Activated T-cell treated with anti-CD3 and anti-CD28 coated beads, Interleukin-2, amount 50 U/mL, for 4 hours (primary cell): ENCODE results near the gene ZNF23. TPM values are rescaled to one million over a fixed set of nuclear protein-coding genes. Genes with fewer than 3 reads are reported as not detected.

Experiments used
- ATAC-seq, 2 donors: fragments of 200-7000 bp; cut with Tn5 transposase; one replicate each; pipeline ENCODE4 v1.10.0; 2021
- DNase-seq: peaks from one replicate; pipeline ENCODE4 v3.0.0-alpha.2; 2020
- H3K27me3 Mint-ChIP-seq: one replicate; pipeline ENCODE4 v1.8.0; 2021; ENCODE audit warnings: low read depth, mixed read lengths
- H3K36me3 Mint-ChIP-seq: one replicate; pipeline ENCODE4 v1.8.0; 2022; ENCODE audit warnings: mixed read lengths; ENCODE audit not compliant: insufficient read depth
- H3K4me1 Mint-ChIP-seq: one replicate; pipeline ENCODE4 v1.8.0; 2021; ENCODE audit warnings: low read depth, mixed read lengths
- H3K4me3 Mint-ChIP-seq: one replicate; pipeline ENCODE4 v1.8.0; 2021; ENCODE audit warnings: mild to moderate bottlenecking, moderate library complexity, mixed read lengths
- H3K9me3 Mint-ChIP-seq: one replicate; pipeline ENCODE4 v1.8.0; 2021; ENCODE audit warnings: mixed read lengths
- total RNA-seq, 3 donors: library from RNA; stranded (reverse); gene quantifications; one replicate each; pipeline ENCODE4 v1.2.1, GENCODE V29; 2021

Gene ZNF23
- total RNA-seq, 3 donors from 2014 or later, result 5.8 to 8.6 (median 8.4) TPM

- Mint-ChIP-seq H3K4me1 (no peaks in the 10 kb centered on the region), H3K36me3 (peaks cover 60% of the 10 kb centered on the region), H3K27me3 (no peaks in the 10 kb centered on the region), H3K9me3 (peaks cover 59% of the 10 kb centered on the region), H3K4me3 (no peak overlapping the region)
- ATAC-seq (no peak), DNase-seq (no peak)
These were observed 13.0 kb downstream of the ZNF23 start for GRCh38 chr16:71449020-71449419.

DNA sequence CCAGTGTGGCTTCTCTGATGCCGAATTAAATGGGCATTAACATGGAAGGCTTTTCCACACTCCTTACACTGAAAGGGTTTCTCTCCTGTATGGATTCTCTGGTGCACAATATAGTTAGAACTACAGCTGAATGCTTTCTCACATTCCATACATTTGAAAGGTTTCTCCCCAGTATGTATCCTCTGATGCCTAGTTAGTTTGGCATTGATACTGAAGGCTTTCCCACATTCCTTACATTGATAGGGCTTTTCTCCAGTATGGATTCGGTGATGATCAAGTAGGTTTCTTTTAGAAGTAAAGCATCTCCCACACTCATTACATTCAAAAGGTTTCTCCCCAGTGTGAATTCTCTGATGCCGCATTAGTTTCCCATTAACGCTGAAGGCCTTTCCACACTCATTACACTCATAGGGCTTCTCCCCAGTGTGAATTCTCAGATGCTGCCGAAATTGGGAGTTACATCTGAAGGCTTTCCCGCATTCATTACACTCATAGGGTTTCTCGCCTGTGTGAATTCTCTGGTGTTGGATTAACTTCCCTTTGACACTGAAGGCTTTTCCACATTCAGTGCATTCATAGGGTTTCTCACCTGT lies 13.7 kb downstream of the ZNF23 start:
- H3K4me1 Mint-ChIP-seq, result no peaks in the 10 kb centered on the region
- no peaks in the 10 kb centered on the region for H3K27me3 Mint-ChIP-seq
- ATAC-seq, result no peak
- peaks cover 56% of the 10 kb centered on the region for H3K36me3 Mint-ChIP-seq
- no peak overlapping the region for H3K4me3 Mint-ChIP-seq
- H3K9me3 Mint-ChIP-seq, result peaks cover 63% of the 10 kb centered on the region
- DNase-seq, result no peak

DNA sequence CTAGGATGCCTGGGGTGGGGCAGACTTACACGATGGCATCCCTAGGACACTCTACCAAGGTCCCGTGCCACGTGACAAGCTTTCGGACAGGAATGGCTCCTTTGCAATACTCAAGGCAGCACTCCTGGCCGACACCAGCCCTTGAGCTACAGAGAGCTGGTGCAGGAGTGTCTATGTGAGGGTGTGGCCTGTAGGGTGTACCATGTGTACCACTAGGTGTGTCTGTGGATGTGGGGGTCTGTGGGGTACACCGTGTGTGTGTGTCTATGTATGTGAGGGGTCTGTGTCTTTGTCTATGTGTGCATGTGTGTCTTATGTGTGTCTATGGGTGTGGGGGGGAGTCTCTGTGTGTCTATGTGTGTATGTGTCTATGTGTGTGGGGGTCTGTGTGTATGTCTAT lies 18.3 kb downstream of the ZNF23 start:
- Mint-ChIP-seq H3K36me3 (peaks cover 12% of the 10 kb centered on the region), H3K4me3 (no peak overlapping the region), H3K4me1 (no peaks in the 10 kb centered on the region), H3K9me3 (peaks cover 32% of the 10 kb centered on the region), H3K27me3 (peaks cover 11% of the 10 kb centered on the region)
- no peak for DNase-seq
- no peak for ATAC-seq

DNA sequence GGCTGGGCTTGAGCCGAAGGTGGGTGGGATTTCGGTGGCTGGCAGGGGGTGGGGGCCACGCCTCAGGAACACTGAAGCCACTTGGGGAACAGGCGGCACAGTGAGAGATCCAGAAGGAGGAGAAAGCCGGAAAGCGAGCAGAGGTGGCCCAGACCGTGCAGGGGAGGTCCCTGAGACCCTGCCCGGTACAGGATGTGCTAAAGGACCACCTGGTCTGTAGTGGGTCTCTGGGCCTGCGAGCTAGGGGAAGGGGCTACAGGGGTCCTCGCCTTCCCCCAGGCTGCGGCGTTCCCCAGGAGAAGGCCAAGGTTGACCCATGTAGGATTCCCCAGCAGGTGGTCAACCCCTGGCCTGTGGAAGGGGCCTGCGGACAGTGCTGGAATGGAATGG lies 20.0 kb downstream of the ZNF23 start, which contains the start of gene TLE7:
Gene TLE7, minus strand, starts transcription at position 4 of the 390 bp plus-strand sequence. CDS start 8,730 bp downstream, outside the sequence.
- DNase-seq (no peak), ATAC-seq (no peak)
- Mint-ChIP-seq H3K4me1 (no peaks in the 10 kb centered on the region), H3K9me3 (peaks cover 19% of the 10 kb centered on the region), H3K36me3 (no peaks in the 10 kb centered on the region), H3K27me3 (peaks cover 21% of the 10 kb centered on the region), H3K4me3 (no peak within 1 kb of the TSS)

DNA sequence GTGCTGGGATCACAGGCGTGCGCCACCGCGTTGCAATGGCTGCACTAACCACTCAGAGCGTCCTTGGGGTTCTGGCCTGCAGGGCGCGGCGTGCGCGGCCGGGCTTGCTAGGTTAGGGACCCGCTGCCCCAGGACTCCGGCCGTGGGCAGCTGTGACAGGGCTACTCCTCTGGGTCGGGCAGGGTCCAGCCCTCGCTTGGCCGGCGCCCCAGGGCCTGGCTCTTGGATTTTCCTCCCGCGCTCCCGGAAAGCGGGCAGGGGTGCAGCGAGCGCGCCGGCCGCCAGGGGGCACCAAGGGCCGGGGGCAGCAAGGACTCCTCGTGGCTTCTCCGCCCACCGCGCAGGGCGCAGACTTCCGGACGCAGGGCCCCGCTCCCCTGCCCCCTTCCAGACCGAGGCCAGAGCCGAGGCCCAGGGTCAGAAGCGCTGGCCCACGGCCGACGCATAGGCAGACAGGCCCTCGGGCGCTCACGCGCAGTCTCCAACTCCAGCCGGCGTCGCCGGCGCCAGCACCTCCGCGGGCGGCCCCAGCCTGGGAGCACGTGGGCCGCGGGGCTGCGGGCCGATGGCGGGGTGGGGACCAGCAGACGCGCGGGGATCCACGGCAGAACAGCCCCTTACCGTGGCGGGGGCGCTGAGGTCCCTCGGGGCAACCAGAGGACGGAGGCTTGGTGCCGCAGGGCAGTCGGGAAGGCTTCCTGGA lies 20.5 kb downstream of the ZNF23 start:
- no peaks in the 10 kb centered on the region for H3K36me3 Mint-ChIP-seq
- H3K27me3 Mint-ChIP-seq, result peaks cover 26% of the 10 kb centered on the region
- H3K4me1 Mint-ChIP-seq, result no peaks in the 10 kb centered on the region
- peaks cover 19% of the 10 kb centered on the region for H3K9me3 Mint-ChIP-seq
- no peak overlapping the region for H3K4me3 Mint-ChIP-seq
- peak; percentile 48 for ATAC-seq
- peak; percentile 24 for DNase-seq

DNA sequence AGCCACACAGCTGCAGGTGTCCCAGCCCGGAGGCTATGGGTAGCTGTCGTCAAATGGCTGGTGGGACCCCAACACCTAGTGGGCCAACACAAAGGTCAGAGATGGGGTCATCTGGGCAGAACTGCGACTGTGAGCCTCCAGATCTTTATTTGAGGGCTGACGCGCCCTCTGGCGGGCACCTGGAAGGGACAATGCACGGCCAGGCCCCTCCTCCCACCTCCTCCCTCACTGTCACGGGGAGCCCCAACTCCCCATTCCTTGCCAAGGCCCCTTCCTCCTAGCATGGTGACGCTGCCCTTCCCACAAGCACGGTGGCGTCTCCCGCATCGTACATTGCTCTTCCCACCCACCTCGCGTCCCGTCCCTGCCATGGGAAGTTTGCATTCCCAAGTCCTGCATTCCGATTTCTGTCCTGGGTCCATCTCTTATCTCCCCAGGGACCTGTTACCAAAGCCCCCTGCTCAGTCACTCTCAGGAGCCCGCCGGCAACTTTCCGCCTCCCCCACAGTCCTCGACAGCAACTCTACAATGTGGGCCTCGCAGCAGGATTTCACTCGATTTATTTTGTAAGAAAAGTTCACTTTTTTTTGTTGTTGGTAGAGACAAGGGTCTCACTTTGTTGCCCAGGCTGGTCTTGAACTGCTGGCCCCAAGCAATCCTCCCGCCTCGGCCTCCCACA lies 21.2 kb downstream of the ZNF23 start:
- Mint-ChIP-seq H3K4me3 (no peak overlapping the region), H3K9me3 (peaks cover 16% of the 10 kb centered on the region), H3K4me1 (no peaks in the 10 kb centered on the region), H3K36me3 (no peaks in the 10 kb centered on the region), H3K27me3 (peaks cover 27% of the 10 kb centered on the region)
- DNase-seq, result no peak
- ATAC-seq, result no peak

GRCh38 chr16:71439523-71439922 lies 22.5 kb downstream of the ZNF23 start:
- H3K27me3 Mint-ChIP-seq, result peaks cover 27% of the 10 kb centered on the region
- H3K4me1 Mint-ChIP-seq, result no peaks in the 10 kb centered on the region
- ATAC-seq, result no peak
- H3K36me3 Mint-ChIP-seq, result no peaks in the 10 kb centered on the region
- H3K9me3 Mint-ChIP-seq, result peaks cover 7% of the 10 kb centered on the region
- DNase-seq, result no peak
- no peak overlapping the region for H3K4me3 Mint-ChIP-seq

GRCh38 chr16:71436473-71436872 lies 25.6 kb downstream of the ZNF23 start:
- no peaks in the 10 kb centered on the region for H3K9me3 Mint-ChIP-seq
- no peaks in the 10 kb centered on the region for H3K36me3 Mint-ChIP-seq
- H3K27me3 Mint-ChIP-seq, result peaks cover 36% of the 10 kb centered on the region
- ATAC-seq (no peak), DNase-seq (no peak)
- H3K4me3 Mint-ChIP-seq, result no peak overlapping the region
- H3K4me1 Mint-ChIP-seq, result no peaks in the 10 kb centered on the region

GRCh38 chr16:71432906-71433305 lies 29.1 kb downstream of the ZNF23 start:
- Mint-ChIP-seq H3K4me1 (no peaks in the 10 kb centered on the region), H3K27me3 (peaks cover 31% of the 10 kb centered on the region), H3K9me3 (no peaks in the 10 kb centered on the region), H3K4me3 (no peak overlapping the region), H3K36me3 (no peaks in the 10 kb centered on the region)
- no peak for ATAC-seq
- DNase-seq, result no peak

- Mint-ChIP-seq H3K9me3 (no peaks in the 10 kb centered on the region), H3K4me1 (no peaks in the 10 kb centered on the region), H3K27me3 (peaks cover 30% of the 10 kb centered on the region), H3K36me3 (no peaks in the 10 kb centered on the region), H3K4me3 (no peak overlapping the region)
- DNase-seq, result no peak
- ATAC-seq, result no peak
These were observed 30.1 kb downstream of the ZNF23 start for GRCh38 chr16:71431991-71432390.

DNA sequence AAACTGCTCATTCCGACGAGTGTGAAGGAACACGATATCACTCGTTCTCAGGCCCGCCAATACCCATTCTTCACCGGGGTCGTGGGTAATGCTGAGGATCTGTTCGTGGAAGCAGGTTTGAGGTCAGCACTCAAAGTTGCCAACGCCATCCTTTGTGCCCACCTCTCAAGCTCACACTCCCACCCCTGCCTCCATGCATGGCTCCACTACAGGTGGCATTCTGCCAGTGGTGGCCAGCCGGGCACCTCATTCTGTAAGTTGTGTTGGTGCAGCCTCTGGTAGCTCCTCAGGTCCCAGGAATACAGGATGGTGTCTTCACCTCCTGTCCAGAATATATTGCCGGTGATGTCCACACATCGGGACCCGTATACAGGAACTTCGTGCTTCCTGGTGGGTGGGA lies 30.9 kb downstream of the ZNF23 start:
- Mint-ChIP-seq H3K9me3 (no peaks in the 10 kb centered on the region), H3K27me3 (peaks cover 32% of the 10 kb centered on the region), H3K4me1 (no peaks in the 10 kb centered on the region), H3K36me3 (no peaks in the 10 kb centered on the region), H3K4me3 (no peak overlapping the region)
- no peak for DNase-seq
- ATAC-seq, result no peak

GRCh38 chr16:71430744-71431143 lies 31.3 kb downstream of the ZNF23 start:
- Mint-ChIP-seq H3K27me3 (peaks cover 36% of the 10 kb centered on the region), H3K9me3 (no peaks in the 10 kb centered on the region), H3K36me3 (no peaks in the 10 kb centered on the region), H3K4me1 (no peaks in the 10 kb centered on the region), H3K4me3 (no peak overlapping the region)
- ATAC-seq (no peak), DNase-seq (no peak)

GRCh38 chr16:71429581-71429980 lies 32.5 kb downstream of the ZNF23 start:
- no peaks in the 10 kb centered on the region for H3K9me3 Mint-ChIP-seq
- DNase-seq (no peak), ATAC-seq (no peak)
- no peaks in the 10 kb centered on the region for H3K36me3 Mint-ChIP-seq
- H3K27me3 Mint-ChIP-seq, result peaks cover 46% of the 10 kb centered on the region
- no peaks in the 10 kb centered on the region for H3K4me1 Mint-ChIP-seq
- H3K4me3 Mint-ChIP-seq, result no peak overlapping the region

GRCh38 chr16:71428883-71429282 lies 33.2 kb downstream of the ZNF23 start:
- H3K9me3 Mint-ChIP-seq, result no peaks in the 10 kb centered on the region

GRCh38 chr16:71428385-71428784 lies 33.7 kb downstream of the ZNF23 start:
- ATAC-seq, result no peak
- H3K27me3 Mint-ChIP-seq, result peaks cover 53% of the 10 kb centered on the region
- no peaks in the 10 kb centered on the region for H3K4me1 Mint-ChIP-seq
- H3K9me3 Mint-ChIP-seq, result no peaks in the 10 kb centered on the region
- DNase-seq, result no peak
- H3K4me3 Mint-ChIP-seq, result no peak overlapping the region
- H3K36me3 Mint-ChIP-seq, result no peaks in the 10 kb centered on the region

More at GRCh38 chr16:71428883-71429282, 33.2 kb downstream of the ZNF23 start:
- Mint-ChIP-seq H3K4me1 (no peaks in the 10 kb centered on the region), H3K27me3 (peaks cover 51% of the 10 kb centered on the region), H3K36me3 (no peaks in the 10 kb centered on the region), H3K4me3 (no peak overlapping the region)
- no peak for DNase-seq
- ATAC-seq, result no peak
